ENCODE data around the gene SYT6. TPM values are rescaled to one million over a fixed set of nuclear protein-coding genes. Genes with fewer than 3 reads are reported as not detected.

Gene SYT6
- total RNA-seq, 1 donor from 2014 or later = not detected

DNA sequence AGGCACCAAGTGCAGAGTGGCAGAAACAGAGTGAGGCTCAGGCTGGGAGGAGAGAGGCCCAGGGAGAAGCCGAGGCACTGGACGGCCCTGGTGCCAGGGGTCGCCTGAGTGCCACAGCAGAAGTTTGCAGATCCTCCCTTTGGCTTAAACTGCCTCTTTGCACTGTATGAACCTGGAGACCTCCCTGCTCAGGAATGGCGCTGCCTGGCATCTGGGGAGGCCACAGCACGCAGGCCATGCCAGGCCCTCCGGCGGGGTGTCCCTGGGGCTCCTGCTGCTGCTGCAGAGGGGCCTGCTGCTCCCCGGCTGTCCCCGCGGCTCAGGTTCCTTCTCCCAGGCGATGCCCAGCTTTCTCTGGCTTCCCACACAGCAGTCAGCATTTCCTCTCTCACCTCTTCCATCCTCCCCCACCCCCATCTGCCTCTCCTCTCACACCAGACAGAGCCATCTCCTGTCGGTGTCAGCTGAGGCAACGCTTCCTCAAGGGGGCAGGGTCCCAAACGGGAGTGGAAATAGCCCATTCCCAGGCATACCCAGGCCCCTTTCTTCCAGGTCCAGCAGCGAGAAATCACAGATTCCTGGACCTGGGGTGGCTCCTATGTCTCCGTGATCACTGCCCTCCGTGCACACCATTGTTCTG lies 35.2 kb downstream of the SYT6 start:
- intact Hi-C loops (cut with micrococcal nuclease) = no loop called here

DNA sequence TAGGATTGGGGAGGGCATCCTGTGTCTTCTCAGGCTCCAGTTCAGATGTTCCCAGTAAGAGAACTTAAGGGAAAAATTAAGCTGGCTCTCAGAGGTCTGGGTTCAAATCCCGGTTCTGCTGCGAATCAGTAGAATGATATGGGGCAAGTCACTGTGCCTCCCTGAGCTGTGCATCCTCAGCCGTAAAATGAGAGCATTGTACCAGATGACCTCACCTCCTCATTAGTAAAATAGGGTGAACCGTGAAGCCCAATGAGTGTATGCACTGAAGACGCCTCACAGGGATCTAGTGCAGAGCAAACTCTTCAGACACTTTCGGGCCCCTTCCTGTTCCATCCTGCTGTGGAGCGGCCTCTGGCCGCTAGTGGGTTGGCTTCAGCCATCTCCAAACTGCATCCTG lies 36.0 kb downstream of the SYT6 start:
- intact Hi-C loops (cut with micrococcal nuclease) = no loop called here

DNA sequence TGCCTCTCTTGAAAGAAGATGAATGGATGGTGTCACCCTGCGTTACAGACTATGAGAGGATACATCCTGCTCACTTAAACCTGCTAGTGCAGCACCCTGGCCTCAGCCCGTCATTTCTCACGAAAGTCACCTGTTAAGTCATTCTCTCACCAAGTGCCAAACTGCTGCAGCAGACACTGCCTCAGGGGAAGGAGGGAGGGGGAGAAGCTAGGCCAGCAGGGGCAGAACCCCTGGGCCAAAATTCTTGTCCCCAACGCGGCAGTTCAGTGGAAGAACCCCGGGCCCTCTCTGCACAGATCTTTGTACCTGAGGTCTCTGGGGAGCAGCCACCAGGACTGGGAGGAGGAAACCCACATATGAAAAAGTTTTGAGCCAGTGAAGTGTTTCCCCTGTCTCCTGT lies 37.6 kb downstream of the SYT6 start:
- intact Hi-C loops (cut with micrococcal nuclease) = no loop called here

DNA sequence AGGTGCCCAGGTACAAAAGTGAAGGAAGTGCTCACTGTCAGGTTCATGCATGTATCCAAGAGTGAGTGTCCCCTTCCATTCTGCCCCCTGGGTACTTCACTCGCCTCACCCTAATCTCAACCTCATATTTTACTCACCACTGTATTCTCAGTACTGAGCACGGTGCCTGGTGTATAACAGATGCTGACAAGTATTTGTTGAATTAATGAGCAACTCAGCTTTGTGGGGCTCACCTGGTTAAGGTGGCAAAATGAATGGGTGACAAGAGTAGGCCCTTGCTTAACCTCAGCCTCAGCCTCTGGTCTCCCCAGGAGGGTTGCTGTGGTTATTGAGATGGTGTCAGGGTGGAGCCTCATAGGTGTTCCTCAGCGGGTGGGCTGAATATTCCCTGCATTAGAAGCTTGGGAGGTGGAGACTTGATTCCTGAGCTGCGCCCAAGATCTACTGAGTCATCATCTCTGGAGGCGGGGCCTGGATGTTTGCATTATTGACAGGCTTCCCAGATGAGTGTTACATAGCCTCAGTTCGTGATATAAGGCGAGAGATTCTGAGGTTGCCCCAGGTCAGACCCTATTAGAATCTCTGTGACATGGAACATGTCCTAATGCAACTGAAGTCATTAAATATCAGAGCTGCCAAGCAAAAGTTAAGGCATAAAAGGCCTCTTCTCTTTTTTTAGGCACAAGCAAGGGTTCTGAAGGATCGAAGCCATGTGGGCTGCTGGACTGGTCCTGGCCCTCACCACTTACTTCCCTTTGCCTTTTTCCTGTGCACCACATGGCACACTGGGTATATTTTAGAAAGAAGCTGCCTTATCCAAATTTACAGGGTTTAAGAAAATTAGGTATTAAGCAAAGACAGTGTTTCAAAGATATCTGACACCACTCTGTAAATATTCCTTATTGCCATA lies 39.2 kb downstream of the SYT6 start:
- intact Hi-C loops (cut with micrococcal nuclease) = no loop called here

DNA sequence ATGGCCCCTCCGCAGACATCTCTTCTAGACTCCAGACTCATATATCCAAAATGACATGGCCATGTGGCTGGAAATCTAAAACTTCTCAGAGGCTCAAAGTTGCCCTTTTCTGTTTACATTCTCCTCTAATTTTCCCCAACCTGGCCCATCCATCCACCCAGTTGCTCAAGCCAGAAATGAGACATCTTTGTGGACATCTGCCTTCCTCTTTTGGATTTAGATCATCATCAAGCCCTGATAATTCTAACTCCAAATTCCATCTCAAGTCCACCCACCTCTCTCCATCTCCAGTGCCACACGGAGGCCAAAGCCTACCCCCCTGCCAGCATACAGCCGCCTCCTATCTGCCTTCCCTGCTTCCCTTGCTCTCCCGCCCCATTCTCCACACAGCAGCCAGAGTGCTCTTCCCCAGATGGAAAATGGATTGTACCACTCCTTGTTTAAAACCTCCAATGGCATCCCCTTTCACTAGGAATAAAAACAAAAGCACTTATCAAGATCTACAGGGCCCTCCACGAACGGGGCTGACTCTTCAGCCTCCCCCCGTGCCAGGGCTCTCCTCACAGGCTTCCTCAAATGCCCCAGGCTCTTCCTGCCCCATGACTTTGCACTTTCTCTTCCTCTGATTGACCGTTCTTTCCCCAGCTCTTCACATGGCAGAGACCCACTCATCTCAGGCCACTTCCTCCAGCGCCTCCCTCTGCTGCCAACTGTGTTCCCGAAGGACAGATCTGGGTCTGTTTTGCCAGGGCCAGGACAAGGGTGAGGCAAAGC lies 40.1 kb downstream of the SYT6 start:
- intact Hi-C loops (cut with micrococcal nuclease) = no loop called here

DNA sequence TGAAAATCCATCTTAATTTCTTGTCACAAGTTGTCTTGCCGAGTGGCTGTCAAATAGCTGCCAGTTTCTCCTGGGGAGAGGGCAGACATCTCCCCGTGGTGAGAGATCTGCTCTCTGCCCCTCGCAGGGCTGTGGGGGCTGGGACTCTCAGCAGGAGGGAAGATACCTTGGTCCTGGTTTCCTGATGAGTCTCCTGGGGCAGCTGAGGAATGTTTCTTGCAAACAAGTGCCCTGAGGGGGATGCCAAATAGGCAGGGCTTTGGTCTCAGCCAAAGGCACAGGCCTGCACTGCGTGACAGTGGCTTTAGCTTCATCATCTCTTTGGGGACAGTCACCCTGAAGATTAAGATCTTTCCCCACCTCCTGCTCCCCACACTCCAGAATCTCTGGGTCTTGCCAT lies 40.9 kb downstream of the SYT6 start:
- intact Hi-C loops (cut with micrococcal nuclease) = no loop called here

DNA sequence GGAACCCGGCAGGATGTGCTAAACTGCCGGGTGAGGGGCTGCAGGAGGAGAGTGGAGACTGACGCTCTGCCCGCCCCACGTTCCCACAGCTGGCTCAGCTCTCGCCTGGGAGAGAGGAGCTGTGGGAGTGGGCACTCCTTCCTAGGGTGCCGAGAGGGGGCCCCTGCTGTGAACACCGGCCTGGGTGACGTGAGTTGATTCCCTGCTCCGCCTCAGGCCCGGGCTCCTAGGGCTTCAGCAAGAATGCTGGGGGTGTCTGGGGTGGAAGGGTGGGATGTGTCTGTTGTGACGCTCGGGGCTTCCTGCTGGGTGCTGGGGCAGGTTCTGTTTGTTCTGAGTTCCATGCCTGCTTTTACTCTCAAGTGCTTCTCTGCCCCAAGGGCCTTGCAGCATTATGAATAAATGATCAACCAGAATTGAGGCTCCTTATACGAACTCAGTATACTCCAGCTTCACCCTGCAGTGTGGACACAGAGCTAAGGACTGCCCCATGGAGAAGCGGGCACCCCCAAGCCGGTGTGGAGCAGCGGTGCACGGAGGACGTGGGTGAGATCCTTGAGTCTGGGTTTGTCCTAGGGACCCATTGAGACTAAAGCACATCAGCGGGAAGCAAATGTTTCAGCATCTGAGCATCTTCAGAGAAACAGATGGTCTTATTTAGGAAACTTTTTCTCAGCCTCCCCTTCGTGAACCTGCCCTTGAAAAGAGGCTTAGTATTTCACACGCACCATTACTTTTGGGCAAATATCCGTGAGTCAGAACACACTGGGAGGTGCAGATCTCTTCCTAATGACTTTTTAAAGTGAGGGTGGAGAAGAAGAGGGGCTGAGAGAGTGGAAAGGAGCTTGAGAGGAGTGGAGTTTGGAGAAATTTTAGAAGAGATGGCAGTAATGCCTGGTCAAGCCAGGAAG lies 41.7 kb downstream of the SYT6 start:
- intact Hi-C loops (cut with micrococcal nuclease) = loop anchor here (1.0 kb wide), 1 partner anchor 9 kb away; no protein-coding TSS in a partner anchor

DNA sequence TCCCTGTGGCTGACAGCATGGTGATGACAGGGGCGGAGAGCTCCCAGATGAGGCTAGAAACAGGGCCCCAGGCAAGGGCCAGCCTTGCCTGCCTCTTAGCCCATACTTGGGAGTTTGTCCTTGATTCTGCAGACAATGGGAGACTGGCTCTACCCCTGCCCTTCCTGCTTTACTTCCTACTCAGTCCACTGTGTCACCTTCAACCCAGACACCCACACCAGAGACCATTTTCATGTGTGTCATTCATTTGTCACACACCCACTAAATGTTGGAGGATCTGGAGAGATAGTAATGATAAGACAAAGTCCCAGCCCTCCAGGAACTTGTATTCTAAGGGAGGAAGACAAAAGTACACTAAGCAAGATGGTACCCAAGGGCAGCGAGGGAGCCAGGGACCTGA lies 43.7 kb downstream of the SYT6 start:
- intact Hi-C loops (cut with micrococcal nuclease) = no loop called here

DNA sequence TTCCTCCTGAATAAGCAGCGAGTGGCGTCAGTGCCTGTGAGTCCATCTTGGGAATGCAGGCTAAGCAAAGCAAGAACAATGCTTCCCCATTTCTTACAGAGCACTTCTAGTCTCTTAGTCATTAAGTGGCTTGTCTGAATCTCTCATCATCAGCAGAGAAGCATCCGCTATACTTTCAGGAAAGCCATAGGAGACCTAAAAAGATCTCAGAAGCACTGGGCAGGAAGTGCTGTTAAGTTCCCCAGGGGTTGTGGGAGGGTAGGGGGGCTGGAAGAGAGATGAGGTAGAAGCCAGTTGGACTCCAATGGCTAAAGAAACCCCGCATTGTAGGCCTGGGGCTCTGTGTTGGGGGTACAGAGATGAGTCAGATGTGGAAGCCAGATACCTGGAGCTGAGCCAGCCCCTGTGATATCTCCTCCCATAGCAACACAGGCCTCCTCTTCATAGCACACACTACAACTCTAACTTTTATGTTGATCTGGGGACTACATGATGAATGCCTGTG lies 44.9 kb downstream of the SYT6 start:
- intact Hi-C loops (cut with micrococcal nuclease) = no loop called here

DNA sequence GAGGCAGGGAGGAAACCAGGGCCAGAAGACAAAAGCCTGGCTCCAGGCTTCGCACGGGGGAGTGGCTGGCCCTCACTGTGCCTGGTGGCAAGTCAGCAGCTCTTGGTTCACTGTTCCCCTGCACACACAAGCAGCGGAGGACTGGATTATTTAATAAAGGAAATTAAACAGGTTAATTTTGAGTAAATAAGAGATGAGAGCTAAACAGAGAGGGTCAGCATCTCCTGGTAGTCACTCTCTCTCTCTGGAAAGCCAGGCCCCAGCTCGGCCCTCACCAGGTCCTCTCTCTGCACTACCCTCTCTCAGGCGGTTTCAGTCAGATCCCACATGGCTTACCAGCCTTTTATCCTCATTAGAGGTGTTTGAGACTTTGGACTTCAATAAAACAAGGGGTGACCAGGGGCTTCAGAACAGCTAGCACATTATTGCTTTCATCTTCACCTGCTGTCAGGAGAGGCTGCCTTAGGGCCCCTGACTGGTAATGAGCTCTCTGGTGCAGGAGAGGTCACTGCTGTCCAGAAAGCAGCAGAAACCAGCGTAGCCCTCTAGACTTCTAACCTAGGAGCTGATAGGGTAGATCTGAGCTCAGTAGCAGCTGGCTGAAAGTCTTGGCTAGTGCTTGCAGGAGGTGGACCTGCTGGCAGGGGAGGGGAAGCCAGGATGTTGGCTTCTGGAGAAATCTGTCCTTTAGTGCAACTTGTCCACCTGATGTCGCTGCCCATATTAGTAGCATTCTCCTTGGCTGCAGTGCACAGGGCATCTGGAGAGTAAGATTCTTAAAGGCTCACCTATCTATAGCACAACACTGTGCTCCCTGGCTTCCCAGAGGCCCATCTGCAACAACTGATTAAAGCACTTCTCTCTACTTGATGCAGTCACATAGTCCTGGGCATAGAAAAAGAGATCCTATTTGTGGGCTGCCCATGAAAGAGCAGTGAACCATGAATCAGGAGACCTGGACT lies 45.9 kb downstream of the SYT6 start:
- intact Hi-C loops (cut with micrococcal nuclease) = no loop called here

DNA sequence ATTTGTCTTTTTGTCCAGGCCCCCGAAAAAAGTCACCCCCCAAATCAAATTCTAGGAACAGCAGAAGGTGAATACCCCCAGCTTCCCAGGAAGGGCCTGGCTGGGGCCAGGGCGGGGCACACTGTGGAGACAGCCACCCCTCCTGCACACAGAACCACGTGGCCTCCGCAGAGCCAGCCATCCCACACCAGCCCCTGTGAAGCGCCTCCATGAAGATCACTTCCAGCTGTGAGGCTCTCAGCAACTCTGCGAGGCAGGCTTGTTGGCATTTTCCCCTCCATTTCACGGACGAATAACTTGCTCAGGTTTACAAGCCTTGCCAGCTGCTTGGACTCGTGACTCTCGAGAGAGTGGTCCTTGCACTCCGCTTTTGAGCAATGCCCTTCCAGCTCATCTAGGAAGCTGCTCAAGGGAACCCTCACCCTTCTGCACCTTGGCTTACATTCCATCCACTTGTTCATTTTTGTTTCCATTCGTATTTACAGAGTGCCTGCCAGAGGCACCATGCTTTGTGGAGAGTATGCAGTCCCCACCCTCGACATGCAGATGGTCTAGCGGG lies 48.2 kb downstream of the SYT6 start:
- intact Hi-C loops (cut with micrococcal nuclease) = no loop called here

DNA sequence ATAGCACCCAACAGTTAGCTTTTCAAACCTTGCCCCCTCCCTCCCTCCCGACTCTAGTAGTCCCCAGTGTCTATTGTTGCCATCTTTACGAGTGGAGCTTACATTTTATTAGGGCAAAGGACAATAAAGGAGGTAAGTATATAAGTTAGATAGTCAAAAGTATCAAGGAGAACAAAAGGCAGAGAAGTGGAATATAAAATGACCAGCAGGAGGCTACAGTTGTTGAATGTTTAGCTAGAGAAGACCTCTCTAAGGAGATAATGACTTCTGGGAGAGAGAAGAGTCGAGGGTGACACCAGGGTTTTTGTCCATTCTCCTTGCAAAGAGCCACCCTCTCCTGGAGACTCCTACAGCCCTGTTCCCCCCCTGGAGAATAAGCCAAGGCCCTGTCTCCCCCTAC lies 48.7 kb downstream of the SYT6 start:
- intact Hi-C loops (cut with micrococcal nuclease) = no loop called here

DNA sequence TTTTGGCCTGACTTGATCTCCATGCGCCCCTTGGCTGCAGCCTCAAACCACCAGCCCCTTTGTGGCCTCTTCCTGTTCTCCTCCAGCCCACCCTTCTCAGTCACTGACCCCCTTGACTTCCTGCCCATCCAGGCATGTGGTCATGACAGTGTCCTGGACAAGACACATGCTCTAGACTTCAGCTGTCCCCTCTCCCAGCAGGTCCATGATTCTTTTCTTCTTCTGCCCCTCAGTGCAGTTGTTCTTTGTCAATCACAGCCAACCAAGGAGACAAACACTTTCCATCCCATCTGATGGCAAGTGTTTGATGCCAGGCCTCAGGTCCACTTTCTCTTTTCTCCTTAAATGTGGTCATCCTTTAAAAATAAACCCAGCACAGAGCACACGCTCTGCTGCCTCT lies 49.7 kb downstream of the SYT6 start:
- intact Hi-C loops (cut with micrococcal nuclease) = loop anchor here (1.0 kb wide), 1 partner anchor 7 kb away; no protein-coding TSS in a partner anchor

DNA sequence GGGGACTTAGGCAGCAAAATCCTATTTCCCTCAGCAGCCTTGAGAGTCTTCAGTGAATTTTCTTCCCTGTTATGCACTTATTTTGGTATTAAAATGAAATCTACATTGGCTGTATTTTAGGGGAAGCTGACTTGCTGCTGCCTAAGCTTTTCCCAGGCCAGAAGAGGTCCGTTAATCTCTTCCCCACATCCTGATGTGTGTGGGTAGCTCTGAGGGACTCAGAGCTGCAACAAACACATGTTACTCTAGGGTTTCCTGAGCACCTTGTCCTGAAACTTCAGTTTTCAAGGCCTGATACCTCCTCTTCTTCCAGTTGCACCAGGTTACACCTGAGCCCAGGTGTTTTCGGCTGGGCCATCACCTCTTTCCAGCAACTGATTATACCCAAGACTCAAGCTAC lies 51.5 kb downstream of the SYT6 start:
- intact Hi-C loops (cut with micrococcal nuclease) = no loop called here

DNA sequence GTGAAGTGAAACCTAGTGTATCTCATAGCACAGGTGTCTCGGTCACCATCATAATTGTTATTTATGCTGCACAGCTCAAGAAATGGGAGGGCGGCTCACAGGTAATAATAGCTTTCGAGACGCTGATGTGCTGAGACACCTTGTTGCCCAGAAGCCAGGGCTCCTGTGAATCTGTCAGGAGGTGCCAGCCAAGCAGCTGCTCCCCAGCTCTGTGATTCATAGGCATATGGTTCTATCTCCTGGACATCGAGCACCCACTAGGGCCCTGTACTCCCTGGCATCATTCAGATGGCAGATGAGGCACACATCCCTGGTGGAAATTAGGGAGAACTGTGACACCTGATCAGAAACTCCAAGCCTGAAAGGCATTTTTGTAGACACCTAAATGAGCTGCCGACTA lies 53.5 kb downstream of the SYT6 start:
- intact Hi-C loops (cut with micrococcal nuclease) = no loop called here

DNA sequence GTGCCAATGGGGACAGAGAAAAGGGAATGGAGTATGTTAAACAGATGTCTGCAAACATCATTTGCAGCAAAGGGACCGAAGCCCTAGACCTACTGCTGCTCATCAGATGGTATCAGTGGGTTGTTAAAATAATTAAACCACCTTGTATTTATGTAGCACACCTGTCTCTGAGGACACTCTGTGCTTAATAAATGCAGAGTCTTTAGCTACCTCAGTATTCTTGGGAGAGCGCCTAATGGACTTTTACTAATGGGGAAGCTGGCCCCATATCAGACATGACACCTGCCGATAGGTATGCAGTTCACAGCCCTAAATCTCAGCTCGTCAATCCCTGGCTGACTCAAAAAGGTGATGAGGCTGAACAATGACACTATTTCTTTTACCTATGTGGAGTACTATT lies 54.4 kb downstream of the SYT6 start:
- intact Hi-C loops (cut with micrococcal nuclease) = no loop called here

DNA sequence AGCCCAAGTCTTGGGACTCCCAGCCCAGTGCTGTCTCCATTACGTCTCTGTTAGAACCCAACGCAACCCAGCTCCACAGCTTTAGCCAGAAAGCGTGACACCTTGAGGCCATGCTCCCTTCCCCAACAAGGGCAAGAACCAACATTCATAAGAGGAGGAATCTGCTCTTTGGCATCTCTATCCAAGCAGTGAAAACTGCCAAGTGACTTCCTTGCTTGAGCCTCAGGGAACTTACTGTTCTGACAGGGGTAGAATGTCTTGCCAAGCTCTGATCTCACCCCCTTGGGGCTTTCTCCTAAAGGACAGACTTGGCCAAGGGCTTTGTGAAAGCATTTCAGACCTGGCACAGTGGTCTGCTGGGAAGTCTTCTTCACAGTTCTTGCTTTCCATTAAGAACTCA lies 56.6 kb downstream of the SYT6 start:
- intact Hi-C loops (cut with micrococcal nuclease) = no loop called here

DNA sequence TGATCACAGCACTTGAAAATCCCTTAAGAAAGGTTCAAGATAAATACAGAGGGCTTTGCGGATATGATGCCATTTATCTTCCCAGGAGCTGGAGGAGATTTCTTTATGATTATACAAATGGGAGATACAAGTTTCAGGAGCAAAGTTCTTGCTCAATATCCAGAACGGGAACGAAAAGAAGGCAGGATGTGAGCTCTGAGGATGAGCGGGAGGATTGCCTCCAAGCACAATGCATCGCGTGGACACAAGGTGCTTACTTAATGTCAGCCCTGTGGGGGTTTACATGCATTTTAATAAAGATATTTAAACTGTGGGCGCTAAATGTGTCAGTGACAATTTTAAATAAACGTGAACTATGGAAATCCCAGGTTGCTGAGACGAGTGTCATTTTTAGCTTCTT lies 59.0 kb downstream of the SYT6 start:
- intact Hi-C loops (cut with micrococcal nuclease) = no loop called here

DNA sequence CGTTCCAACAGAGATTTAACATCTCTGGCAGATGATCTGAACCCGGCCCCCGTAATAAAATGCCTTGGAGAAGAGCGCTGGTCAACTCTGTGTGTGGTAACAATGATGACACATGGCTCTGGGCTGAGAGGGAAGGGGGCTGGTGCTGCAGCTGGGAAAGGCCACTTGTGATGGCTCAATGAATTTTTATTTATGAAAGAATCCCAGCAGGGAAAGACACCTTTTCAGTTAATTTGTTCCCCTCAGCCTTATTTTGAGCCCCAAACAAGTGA lies 59.4 kb downstream of the SYT6 start:
- intact Hi-C loops (cut with micrococcal nuclease) = no loop called here
